ENCODE measurements around the gene EPHA6.

Gene EPHA6

GRCh38 chr3:97686258-97686657 is 871.9 kb downstream of the EPHA6 start:
- TF ChIP-seq CTCF (IDR thresholded peaks at IDR 0.05; ENCODE audit: control insufficient read depth, extremely low read depth, insufficient read depth) = no peak
- no peak overlapping the region for H3K4me3 ChIP-seq (ENCODE audit: low read depth, low read length)
- no peak for DNase-seq (ENCODE audit: low read depth)

- no peak for DNase-seq (ENCODE audit: low read depth)
- H3K4me3 ChIP-seq (ENCODE audit: low read depth, low read length) = no peak overlapping the region
- no peak for TF ChIP-seq CTCF (IDR thresholded peaks at IDR 0.05; ENCODE audit: control insufficient read depth, extremely low read depth, insufficient read depth)
Observed at GRCh38 chr3:97687734-97688133, 873.3 kb downstream of the EPHA6 start.

GRCh38 chr3:97689111-97689510 is 874.7 kb downstream of the EPHA6 start:
- no peak overlapping the region for H3K4me3 ChIP-seq (ENCODE audit: low read depth, low read length)
- TF ChIP-seq CTCF (IDR thresholded peaks at IDR 0.05; ENCODE audit: control insufficient read depth, extremely low read depth, insufficient read depth) = no peak
- DNase-seq (ENCODE audit: low read depth) = no peak

GRCh38 chr3:97689962-97690361 is 875.6 kb downstream of the EPHA6 start:
- TF ChIP-seq CTCF (IDR thresholded peaks at IDR 0.05; ENCODE audit: control insufficient read depth, extremely low read depth, insufficient read depth) = no peak
- no peak for DNase-seq (ENCODE audit: low read depth)
- no peak overlapping the region for H3K4me3 ChIP-seq (ENCODE audit: low read depth, low read length)

GRCh38 chr3:97691354-97691753 is 877.0 kb downstream of the EPHA6 start:
- no peak for TF ChIP-seq CTCF (IDR thresholded peaks at IDR 0.05; ENCODE audit: control insufficient read depth, extremely low read depth, insufficient read depth)
- no peak for DNase-seq (ENCODE audit: low read depth)
- H3K4me3 ChIP-seq (ENCODE audit: low read depth, low read length) = no peak overlapping the region

- TF ChIP-seq CTCF (IDR thresholded peaks at IDR 0.05; ENCODE audit: control insufficient read depth, extremely low read depth, insufficient read depth) = no peak
- no peak for DNase-seq (ENCODE audit: low read depth)
- no peak overlapping the region for H3K4me3 ChIP-seq (ENCODE audit: low read depth, low read length)
Observed at GRCh38 chr3:97692389-97692788, 878.0 kb downstream of the EPHA6 start.

- TF ChIP-seq CTCF (IDR thresholded peaks at IDR 0.05; ENCODE audit: control insufficient read depth, extremely low read depth, insufficient read depth) = no peak
- no peak for DNase-seq (ENCODE audit: low read depth)
- H3K4me3 ChIP-seq (ENCODE audit: low read depth, low read length) = no peak overlapping the region
Observed at GRCh38 chr3:97692831-97693230, 878.4 kb downstream of the EPHA6 start.

Data from LNCaP clone FGC (cell line).